GM19328 (cell line): ENCODE data around the gene ZNF225.
"Not testable (repeated sequence)": the region's sequence is repeated elsewhere in the genome, so short reads cannot be mapped to it uniquely, and the experiment has no call there.

Source experiments
- ATAC-seq: cut with Tn5 transposase; IDR thresholded peaks from one replicate; pipeline ENCODE4 v1.9.1; 2021; ENCODE audit warnings: mild to moderate bottlenecking, moderate library complexity; ENCODE audit not compliant: unreplicated experiment

Gene ZNF225

DNA sequence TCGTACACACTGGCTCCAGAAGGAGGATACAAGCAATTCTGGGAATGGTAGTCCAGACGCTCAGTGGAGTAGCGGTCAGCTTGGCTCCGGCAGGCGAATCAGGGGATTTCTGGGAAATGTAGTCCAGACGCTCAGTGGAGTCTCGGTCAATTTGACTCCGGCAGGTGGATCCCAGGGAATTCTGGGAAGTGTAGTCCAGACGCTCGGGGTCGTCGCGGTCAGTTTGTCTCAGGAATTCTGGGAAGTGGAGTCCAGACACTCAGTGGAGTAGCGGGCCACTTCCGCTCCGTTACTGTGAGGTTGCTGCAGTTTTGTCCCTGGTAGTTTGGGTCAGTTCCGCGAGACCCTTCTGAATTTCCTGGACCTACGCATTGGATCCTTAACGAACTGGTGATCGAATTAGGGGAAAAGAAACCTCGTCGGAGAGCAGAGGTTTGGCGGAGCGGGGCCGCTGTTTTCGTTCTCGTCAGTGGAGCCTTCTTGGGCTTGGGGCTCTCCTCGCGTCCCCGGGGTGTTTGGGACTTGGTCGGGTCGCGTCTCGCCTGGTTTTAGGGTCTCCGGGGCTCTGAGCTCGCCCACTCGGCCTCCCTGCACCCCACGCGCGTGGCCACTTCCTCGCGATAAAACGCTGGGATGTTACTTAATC lies at the start of gene ZNF225:
TSS of gene ZNF225 (plus strand) at position 262 of the 646 bp plus-strand sequence. CDS start 2,429 bp downstream, outside the sequence.
- peak; percentile 89 for ATAC-seq

GRCh38 chr19:44066305-44066704 lies 46.9 kb upstream of the ZNF225 start:
- no peak for ATAC-seq

DNA sequence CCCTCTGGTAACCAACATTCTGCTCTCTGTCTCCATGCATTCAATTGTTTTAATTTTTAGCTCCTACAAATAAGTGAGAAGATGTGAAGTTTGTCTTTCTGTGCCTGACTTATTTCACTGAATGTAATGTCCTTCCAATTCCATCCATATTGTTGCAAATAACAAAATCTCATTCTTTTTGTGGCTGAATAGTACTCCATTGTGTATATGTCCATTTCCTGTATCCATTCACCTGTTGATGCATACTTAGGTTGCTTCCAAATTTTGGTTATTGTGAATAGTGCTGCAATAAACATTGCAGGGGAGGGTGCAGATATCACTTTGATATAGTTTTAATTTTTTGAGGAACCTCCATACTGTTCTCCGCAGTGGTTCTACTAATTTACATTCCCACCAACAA lies 43.8 kb upstream of the ZNF225 start:
- no peak for ATAC-seq

GRCh38 chr19:44071824-44072542 lies 41.2 kb upstream of the ZNF225 start, which contains the start of gene ZNF284:
TSS of gene ZNF284 (plus strand) at chr19:44072159. CDS start at chr19:44076390, 4,231 bp downstream.
- peak; percentile 51 for ATAC-seq

DNA sequence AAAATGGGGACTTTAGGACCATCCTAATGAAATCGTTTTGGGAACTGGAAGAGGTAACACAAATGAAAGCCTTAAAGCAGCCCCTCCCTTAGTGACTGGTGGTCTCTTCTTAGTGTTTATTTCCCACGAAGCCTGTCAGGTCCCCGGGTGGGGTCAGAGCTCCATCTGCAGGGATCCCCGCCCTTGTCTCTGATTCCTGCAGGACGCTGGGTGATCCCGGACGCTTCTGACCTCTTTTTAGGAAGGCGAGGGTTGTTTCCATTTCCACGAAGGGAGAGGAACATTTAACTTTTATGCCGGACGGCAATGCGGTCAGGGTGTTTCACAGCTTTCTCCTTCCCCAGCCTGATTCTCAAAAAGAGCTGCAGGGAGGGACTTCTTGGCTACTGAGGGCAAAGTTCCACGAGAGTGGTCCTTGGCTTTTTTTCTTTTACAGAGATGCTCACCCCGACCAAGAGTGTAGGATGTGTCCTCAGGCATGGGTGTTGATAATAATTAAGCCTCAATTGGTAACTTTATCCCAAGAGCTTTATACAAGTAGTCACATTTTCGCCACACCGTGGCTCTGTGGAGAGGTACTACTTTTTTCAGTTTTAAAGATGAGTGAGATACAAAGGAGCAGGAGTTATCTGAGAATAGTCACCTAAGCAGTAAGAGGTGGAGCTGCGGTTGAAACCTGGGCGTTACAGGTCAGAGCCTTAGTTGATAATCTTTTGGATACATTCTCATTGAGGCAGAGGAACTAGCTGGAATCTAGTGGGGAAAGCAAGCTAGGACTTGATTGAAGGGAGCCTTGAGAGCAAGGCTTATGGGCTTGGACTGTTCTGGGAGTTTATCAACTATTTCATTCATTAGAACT lies 40.4 kb upstream of the ZNF225 start:
- no peak for ATAC-seq

GRCh38 chr19:44076325-44076724 lies 36.9 kb upstream of the ZNF225 start:
- no peak for ATAC-seq

- no peak for ATAC-seq
These were observed 21.1 kb upstream of the ZNF225 start for GRCh38 chr19:44092108-44092507.

DNA sequence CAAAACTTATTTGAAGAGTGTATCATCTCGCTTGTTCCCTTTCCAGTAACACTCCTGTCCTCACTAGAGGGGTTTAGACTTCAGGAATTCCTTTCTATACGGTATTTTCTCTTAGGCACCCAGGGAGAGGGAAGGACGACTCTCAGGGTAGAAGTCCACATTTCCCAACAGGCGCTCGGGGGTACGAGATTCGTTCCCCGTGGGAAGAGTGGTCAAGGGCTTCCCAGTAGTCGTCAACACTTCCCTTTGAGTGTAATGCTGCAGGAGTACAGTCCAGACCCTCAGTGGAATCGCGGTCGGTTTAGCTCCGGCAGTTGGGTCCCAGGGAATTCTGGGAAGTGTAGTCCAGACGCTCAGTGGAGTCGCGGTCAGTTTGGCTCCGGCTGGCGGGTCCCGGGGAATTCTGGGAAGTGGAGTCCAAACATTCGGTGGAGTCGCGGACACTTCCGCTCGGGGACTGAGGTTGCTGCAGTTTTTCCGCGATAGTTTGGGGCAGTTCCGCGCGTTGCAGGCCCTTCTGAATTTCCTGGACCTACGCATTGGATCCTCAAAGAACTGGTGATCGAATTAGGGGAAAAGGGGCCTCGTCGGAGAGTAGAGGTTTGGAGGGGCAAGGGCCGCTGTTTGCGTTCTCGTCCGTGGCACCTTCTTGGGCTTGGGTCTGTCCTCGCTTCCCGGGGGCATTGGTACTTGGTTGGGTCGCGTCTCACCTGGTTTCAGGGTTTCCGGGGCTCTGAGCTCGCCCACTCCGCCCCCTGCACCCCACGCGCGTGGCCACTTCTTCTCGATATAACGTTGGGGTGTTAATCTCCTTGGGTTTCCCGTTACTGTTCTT lies 19.1 kb upstream of the ZNF225 start, which contains the start of gene ZNF224:
TSS of gene ZNF224 (plus strand) at position 431 of the 835 bp plus-strand sequence. CDS start 3,513 bp downstream, outside the sequence.
- no peak for ATAC-seq

DNA sequence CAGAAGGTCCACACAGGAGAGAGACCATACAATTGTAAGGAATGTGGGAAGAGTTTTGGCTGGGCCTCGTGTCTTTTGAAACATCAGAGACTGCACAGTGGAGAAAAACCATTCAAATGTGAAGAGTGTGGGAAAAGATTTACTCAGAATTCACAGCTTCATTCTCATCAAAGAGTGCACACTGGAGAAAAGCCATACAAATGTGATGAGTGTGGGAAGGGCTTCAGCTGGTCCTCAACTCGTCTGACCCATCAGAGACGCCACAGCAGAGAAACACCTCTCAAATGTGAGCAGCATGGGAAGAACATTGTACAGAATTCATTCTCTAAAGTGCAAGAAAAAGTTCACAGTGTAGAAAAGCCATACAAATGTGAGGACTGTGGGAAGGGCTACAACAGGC lies 5.4 kb upstream of the ZNF225 start:
- no peak for ATAC-seq

- no peak for ATAC-seq
These were observed 3.7 kb upstream of the ZNF225 start for GRCh38 chr19:44109458-44109857.

GRCh38 chr19:44111910-44112463 lies 1.2 kb upstream of the ZNF225 start:
- ATAC-seq, result no peak

GRCh38 chr19:44112802-44113137 lies 429 bp upstream of the ZNF225 start:
- ATAC-seq, result peak; percentile 11

DNA sequence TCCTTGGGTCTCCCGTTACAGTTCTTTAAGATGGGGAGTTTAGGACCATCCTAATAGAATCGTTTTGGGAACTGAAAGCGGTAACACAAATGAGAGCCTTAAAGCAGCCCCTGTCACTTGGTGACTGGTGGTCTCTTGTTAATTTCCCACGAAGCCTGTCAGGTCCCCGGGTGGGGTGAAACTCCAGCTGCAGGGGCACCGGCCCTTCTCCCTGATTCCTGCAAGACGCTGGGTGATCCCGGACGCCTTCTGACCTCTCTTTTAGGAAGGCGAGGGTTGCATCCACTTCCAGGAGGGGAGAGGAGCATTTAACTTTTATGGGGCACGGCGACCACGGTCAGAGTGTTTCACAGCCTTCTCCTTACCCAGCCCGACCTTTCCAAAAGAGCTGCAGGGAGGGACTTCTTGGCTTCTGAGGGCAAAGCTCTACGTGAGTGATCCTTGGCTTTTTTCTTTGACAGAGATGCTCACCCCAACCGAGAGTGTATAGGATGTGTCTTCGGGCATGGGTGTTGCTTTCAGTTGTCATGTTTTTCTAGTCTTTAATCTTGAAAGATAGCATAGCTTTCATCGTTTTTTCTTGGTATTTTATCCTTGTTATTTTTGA lies 688 bp downstream of the ZNF225 start:
- ATAC-seq, result no peak

- not testable (repeated sequence) for ATAC-seq
These were observed 8.0 kb downstream of the ZNF225 start for GRCh38 chr19:44121162-44121561.

DNA sequence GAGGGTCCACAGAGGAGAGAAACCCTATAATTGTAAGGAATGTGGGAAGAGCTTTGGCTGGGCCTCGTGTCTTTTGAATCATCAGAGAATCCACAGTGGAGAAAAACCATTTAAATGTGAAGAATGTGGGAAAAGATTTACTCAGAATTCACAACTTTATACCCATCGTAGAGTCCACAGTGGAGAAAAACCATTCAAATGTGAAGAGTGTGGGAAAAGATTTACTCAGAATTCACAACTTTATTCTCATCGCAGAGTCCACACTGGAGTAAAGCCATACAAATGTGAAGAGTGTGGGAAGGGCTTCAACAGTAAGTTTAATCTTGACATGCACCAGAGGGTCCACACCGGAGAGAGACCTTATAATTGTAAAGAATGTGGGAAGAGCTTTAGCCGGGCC lies 18.8 kb downstream of the ZNF225 start:
- no peak for ATAC-seq

- peak; percentile 70 for ATAC-seq
These were observed 28.2 kb downstream of the ZNF225 start, which contains the start of gene ZNF234 for GRCh38 chr19:44141191-44142058. TSS of gene ZNF234 (plus strand) at chr19:44141554. CDS start at chr19:44144633, 3,079 bp downstream.

- no peak for ATAC-seq
These were observed 28.8 kb downstream of the ZNF225 start for GRCh38 chr19:44142059-44142433.

GRCh38 chr19:44149776-44150175 lies 36.6 kb downstream of the ZNF225 start:
- no peak for ATAC-seq

DNA sequence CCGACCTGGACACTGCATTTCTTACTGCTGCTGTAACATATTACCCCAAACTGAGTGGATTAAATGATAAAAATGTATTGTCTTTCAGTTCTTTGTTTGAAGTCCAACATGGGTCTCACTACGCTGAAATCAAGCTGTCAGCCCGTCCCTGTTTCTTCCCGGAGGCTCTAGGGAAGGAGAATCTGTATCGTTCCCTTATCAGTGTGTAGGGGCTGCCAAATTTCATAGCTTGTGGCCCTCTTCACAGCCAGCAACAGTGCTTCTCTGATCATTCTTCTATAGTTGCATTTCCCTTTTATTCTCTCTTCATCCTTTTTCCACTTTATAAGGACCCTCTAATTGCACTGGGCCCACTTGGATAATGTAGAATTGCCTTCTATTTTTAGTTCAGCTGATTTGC lies 38.3 kb downstream of the ZNF225 start:
- ATAC-seq, result no peak
